GM12875 (cell line): ENCODE data around the gene DRC7.

Experiments
- H3K4me3 ChIP-seq: one replicate; pipeline ENCODE4 v1.5.1; 2011; ENCODE audit warnings: low read depth, low read length, control low read depth
- TF ChIP-seq, protein P1 (sequence below): IDR thresholded peaks from 2 replicates; pipeline ENCODE4 v1.5.1; 2011; ENCODE audit warnings: low read depth, mild to moderate bottlenecking, control low read depth, inconsistent platforms, low read length, moderate library complexity, borderline replicate concordance; ENCODE audit not compliant: insufficient read depth

DRC7 gene, protein sequence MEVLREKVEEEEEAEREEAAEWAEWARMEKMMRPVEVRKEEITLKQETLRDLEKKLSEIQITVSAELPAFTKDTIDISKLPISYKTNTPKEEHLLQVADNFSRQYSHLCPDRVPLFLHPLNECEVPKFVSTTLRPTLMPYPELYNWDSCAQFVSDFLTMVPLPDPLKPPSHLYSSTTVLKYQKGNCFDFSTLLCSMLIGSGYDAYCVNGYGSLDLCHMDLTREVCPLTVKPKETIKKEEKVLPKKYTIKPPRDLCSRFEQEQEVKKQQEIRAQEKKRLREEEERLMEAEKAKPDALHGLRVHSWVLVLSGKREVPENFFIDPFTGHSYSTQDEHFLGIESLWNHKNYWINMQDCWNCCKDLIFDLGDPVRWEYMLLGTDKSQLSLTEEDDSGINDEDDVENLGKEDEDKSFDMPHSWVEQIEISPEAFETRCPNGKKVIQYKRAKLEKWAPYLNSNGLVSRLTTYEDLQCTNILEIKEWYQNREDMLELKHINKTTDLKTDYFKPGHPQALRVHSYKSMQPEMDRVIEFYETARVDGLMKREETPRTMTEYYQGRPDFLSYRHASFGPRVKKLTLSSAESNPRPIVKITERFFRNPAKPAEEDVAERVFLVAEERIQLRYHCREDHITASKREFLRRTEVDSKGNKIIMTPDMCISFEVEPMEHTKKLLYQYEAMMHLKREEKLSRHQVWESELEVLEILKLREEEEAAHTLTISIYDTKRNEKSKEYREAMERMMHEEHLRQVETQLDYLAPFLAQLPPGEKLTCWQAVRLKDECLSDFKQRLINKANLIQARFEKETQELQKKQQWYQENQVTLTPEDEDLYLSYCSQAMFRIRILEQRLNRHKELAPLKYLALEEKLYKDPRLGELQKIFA

DNA sequence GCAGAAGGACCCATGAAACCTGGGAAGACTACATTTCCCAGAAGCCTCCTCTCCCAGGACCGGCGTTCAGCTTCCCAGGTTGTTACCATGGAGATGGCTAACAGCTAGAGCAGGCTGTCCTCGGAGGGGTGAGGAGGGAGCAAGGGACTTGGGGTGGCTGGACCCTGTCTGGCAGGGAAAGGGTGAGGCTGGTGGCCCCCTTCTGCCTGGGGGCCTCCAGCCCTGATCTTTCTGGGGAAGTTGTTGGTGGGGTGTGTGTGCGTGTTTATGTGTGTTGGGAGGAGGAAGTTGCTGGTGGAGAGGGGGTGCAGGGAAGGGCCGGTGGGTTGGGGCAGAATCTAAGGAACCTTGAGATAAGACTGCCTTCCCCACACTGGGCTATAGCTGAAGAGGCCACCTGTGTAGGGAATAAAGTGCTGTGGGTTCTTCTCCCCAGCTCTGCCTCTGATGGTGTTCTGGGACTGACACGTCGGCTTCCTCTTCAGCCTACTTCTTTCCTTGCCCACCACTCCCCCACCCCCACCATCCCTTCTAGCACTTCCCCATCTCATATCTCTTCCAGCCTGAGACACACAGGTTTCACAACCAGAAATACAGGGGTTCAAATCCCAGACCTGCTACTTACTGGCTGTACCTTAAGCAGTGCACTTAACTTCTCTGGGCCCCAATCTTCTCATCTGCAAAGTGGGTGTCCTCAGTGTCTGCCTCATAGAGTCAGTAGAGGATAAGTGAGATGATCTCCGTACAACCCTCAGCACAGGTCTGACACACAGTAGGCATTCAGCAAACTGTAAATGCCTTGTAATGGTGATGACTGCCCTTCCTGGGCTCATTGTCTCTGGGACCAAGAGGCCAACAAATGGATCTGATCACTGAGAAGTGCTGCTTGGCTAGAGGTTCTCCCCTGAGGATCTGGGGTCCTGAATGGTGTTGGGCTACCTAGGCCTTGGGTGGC, at the start of gene DRC7:
TSS of gene DRC7 (plus strand) at position 82 of the 955 bp plus-strand sequence. CDS start 3,144 bp downstream, outside the sequence.
- no peak within 1 kb of the TSS for H3K4me3 ChIP-seq
- TF ChIP-seq, protein P1, sequence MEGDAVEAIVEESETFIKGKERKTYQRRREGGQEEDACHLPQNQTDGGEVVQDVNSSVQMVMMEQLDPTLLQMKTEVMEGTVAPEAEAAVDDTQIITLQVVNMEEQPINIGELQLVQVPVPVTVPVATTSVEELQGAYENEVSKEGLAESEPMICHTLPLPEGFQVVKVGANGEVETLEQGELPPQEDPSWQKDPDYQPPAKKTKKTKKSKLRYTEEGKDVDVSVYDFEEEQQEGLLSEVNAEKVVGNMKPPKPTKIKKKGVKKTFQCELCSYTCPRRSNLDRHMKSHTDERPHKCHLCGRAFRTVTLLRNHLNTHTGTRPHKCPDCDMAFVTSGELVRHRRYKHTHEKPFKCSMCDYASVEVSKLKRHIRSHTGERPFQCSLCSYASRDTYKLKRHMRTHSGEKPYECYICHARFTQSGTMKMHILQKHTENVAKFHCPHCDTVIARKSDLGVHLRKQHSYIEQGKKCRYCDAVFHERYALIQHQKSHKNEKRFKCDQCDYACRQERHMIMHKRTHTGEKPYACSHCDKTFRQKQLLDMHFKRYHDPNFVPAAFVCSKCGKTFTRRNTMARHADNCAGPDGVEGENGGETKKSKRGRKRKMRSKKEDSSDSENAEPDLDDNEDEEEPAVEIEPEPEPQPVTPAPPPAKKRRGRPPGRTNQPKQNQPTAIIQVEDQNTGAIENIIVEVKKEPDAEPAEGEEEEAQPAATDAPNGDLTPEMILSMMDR = no peak

DNA sequence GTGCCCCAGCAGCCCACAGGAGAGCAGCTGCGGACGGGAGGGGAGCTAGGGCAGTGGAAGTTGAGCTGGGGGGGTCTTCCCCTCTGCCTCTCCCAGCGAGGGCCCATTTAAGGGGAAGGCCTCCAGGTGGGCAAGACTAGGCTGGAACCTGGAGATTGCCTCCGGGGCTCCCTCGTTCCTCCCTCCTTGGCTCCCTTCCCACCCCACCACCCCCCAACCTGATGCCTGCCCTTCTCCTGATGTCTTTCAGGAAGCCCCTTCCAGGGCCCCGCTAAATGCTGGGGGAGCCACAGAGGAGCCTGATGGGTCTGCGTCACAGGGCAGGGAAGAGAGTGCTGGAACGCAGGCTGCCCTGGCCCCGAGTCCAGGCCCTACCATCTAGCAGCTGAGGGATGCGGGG, 49.4 kb upstream of the DRC7 start:
- H3K4me3 ChIP-seq = no peak overlapping the region
- TF ChIP-seq, protein P1 = no peak

DNA sequence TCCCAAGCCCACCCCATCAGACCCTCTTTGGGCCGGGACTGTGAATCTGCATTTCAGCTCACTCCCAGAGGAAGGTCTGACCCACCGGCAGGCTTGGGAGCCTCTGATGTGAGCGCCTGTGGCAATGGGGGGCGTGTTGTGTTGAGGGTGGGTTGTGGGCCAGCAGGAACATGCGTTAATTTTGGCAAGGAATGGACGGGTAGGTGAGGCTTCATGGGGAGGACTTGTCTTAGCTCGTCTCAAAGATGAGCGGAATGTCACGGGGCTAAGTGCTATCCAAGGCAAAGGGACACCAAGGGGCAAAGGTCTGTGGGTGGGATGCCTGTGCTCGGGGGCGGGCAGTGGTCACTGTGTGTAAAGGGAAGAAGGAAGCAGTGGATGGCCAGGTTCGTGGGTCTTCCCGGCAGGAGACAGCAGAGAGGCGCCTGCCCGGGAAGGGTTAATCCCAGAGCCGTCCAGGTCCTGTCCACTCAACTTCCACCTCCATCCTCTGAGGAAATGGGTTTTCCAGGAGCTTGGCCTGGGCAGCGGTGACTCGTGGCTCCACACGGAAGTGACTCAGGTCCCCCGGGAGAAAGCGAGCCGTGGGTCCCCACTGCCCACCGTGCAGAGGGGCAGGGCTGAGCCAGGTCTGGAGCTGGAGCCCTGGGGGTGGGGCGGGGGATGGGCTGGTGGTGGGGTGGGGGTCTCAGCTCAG, 48.8 kb upstream of the DRC7 start:
- TF ChIP-seq, protein P1 = no peak
- no peak overlapping the region for H3K4me3 ChIP-seq

DNA sequence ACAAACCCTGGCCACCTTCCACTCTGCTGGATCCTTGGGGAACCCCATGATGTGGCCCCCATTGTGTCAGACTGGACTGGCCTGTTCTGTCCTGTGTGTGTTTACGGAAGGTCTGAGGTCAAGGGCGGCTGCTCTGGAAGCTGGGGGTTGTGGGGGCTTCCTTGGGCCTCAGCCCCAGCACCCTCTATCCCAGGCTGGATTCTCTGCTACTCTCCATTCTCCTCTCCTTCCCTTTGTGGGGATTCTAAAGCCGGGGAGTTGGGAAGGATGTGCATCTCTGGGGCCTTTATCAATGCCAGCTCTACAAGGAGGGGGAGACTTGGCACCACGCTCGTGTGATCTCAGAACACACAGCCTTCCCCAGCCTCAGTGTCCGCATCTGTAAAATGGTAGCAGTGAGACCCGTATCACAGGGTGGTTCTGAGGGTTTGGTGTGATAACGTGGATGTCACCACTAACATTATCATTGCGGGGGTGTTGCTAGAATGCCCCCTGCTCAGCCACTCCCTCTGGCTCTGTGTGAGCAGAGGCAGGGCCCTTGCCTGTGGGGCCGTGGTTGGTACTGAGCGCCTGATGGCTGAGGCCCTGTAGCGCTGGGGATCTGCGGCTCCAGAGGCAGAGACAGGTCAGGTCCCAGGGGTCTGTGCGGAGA, 48.1 kb upstream of the DRC7 start:
- TF ChIP-seq, protein P1 = no peak
- no peak overlapping the region for H3K4me3 ChIP-seq

DNA sequence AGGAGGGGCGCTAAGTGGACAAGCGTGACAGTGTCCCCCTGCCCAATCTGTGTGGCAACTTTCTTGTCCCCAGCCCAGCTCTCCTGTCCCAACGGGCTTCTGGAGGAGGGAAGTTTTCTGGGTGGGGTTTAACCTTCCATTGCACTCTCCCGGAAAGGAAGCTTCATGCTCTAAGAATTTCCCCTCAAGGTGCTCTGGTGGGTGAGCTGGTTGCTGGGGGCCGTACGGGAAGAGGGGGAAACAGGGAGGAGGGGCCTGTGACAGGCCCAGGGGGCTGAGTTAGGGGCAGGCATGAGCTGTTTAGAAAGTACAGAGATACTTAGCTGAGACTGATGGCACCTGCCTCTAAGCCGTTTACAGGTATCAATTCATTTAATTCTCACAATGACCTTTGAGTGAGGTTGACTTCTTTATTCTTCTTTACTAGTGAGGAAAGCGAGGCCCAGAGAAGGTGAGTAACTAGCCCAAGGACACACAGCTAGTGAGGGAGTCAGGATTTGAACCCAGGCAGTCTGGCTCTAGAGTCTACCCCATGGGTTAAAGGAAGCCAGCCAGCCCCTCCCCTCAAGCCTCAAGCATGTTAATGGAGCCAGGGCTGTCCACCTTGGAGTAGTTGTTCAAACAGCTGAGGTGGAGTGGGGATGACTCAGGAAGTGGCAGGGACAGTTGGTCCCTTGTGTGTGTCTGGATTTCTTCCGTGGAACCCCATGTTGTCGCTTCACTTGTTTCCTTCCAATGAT, 47.3 kb upstream of the DRC7 start:
- no peak overlapping the region for H3K4me3 ChIP-seq
- TF ChIP-seq, protein P1 = no peak
